ENCODE data around the gene STK33.

DNA sequence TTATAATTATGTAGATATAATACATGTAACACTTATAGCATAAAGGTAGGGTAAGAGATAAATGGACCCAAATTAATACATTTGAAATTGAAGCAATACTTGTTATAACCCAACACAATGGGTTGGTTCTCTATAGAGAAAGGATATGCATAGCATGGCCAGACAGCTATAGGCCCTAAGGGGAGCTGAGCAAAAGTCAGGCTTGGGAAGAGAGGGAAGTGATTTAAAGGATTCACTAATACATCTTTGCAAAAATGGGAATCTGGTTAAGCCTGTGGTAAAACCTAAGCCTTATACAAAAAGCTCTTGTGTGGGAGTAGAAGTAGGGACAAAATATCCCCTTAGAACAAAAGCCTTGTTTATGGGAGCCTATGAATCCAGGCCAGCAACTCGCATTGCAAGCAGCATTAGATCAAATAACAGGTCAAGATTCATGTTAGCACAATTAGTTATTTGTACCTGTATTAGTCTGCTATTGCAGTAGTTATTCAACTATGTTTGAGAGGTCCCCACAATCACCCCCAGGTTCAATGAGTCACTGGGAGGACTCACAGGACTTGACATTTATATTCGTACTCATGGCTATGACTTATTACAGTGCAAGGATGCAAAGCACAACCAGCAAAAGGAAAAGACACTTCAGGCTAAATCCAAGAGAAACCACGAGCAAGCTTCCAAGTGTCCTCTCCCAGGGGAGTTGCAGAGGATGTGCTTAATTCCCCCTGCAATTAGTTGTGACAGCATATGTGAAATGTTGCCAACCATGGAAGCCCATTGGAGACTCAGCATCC lies 185.7 kb downstream of the STK33 start:
- TF ChIP-seq POLR2A (IDR thresholded peaks at IDR 0.05; ENCODE audit: insufficient read depth in 1 of 2, low read depth in 2 of 2, low read length in 2 of 2) (no peak), ZNF556 (CRISPR knock-in tag; IDR thresholded peaks at IDR 0.05; ENCODE audit: borderline replicate concordance) (no peak), SMC3 (IDR thresholded peaks at IDR 0.05; ENCODE audit: low read length) (no peak), NR3C1 (CRISPR knock-in tag; IDR thresholded peaks at IDR 0.05) (no peak), HDAC2 (CRISPR knock-in tag; IDR thresholded peaks at IDR 0.05) (no peak), HNRNPUL1 (IDR thresholded peaks at IDR 0.05; ENCODE audit: low read depth, low read length) (no peak), ZFP37 (CRISPR knock-in tag; IDR thresholded peaks at IDR 0.05; ENCODE audit: borderline replicate concordance) (no peak), BCL3 (CRISPR knock-in tag; IDR thresholded peaks at IDR 0.05) (no peak), POLR2AphosphoS2 (IDR thresholded peaks at IDR 0.05; ENCODE audit: low read depth, low read length) (no peak), CHD4 (IDR thresholded peaks at IDR 0.05; ENCODE audit: borderline replicate concordance, low read length) (no peak), ZNF737 (CRISPR knock-in tag; IDR thresholded peaks at IDR 0.05; ENCODE audit: borderline replicate concordance) (no peak), IRX3 (CRISPR knock-in tag; IDR thresholded peaks at IDR 0.05; ENCODE audit: borderline replicate concordance, low read depth) (no peak)
